GM21447 (cell line): Measurements from ENCODE around the gene ZBTB4.

Experiments
- ATAC-seq: cut with Tn5 transposase; IDR thresholded peaks from one replicate; pipeline ENCODE4 v1.9.1; 2021; ENCODE audit not compliant: unreplicated experiment

ZBTB4 gene, protein sequence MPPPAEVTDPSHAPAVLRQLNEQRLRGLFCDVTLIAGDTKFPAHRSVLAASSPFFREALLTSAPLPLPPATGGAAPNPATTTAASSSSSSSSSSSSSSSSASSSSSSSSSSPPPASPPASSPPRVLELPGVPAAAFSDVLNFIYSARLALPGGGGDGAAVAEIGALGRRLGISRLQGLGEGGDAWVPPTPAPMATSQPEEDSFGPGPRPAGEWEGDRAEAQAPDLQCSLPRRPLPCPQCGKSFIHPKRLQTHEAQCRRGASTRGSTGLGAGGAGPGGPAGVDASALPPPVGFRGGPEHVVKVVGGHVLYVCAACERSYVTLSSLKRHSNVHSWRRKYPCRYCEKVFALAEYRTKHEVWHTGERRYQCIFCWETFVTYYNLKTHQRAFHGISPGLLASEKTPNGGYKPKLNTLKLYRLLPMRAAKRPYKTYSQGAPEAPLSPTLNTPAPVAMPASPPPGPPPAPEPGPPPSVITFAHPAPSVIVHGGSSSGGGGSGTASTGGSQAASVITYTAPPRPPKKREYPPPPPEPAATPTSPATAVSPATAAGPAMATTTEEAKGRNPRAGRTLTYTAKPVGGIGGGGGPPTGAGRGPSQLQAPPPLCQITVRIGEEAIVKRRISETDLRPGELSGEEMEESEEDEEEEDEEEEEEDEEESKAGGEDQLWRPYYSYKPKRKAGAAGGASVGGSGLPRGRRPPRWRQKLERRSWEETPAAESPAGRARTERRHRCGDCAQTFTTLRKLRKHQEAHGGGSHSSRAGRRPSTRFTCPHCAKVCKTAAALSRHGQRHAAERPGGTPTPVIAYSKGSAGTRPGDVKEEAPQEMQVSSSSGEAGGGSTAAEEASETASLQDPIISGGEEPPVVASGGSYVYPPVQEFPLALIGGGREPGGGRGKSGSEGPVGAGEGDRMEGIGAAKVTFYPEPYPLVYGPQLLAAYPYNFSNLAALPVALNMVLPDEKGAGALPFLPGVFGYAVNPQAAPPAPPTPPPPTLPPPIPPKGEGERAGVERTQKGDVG

GRCh38 chr17:7479213-7480088 lies at the start of gene ZBTB4:
Gene ZBTB4 (minus strand): TSS chr17:7479631. CDS start chr17:7466801, 12,830 bp downstream.
- no peak for ATAC-seq

- no peak for ATAC-seq
These were observed 49.4 kb upstream of the ZBTB4 start for GRCh38 chr17:7528842-7529241.

GRCh38 chr17:7523033-7523432 lies 43.6 kb upstream of the ZBTB4 start:
- ATAC-seq = no peak

- no peak for ATAC-seq
These were observed 36.6 kb upstream of the ZBTB4 start for GRCh38 chr17:7515911-7516610.

DNA sequence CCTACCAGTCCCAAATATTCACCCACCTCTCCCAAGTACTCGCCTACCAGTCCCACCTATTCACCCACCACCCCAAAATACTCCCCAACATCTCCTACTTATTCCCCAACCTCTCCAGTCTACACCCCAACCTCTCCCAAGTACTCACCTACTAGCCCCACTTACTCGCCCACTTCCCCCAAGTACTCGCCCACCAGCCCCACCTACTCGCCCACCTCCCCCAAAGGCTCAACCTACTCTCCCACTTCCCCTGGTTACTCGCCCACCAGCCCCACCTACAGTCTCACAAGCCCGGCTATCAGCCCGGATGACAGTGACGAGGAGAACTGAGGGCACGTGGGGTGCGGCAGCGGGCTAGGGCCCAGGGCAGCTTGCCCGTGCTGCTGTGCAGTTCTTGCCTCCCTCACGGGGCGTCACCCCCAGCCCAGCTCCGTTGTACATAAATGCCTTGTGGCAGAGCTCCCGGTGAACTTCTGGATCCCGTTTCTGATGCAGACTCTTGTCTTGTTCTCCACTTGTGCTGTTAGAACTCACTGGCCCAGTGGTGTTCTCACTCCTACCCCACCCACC lies 34.5 kb upstream of the ZBTB4 start:
- ATAC-seq = no peak

GRCh38 chr17:7512824-7513540 lies 33.6 kb upstream of the ZBTB4 start:
- no peak for ATAC-seq

DNA sequence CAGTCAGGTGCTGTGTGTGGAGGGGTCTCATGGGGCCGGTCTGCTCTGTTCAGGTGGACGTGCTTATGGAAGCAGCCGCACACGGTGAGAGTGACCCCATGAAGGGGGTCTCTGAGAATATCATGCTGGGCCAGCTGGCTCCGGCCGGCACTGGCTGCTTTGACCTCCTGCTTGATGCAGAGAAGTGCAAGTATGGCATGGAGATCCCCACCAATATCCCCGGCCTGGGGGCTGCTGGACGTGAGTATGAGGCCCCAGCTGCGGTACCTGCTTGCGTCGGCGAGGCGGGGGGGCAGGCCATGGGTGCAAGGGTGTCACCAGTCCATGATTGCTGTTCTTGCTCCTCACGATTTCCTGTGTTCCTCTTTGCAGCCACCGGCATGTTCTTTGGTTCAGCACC lies 32.7 kb upstream of the ZBTB4 start:
- ATAC-seq = no peak

- ATAC-seq = no peak
These were observed 31.7 kb upstream of the ZBTB4 start for GRCh38 chr17:7511108-7511507.

- no peak for ATAC-seq
These were observed 30.5 kb upstream of the ZBTB4 start for GRCh38 chr17:7509937-7510336.

- ATAC-seq = no peak
These were observed 29.4 kb upstream of the ZBTB4 start for GRCh38 chr17:7508846-7509245.

- no peak for ATAC-seq
These were observed 28.7 kb upstream of the ZBTB4 start for GRCh38 chr17:7508145-7508544.

DNA sequence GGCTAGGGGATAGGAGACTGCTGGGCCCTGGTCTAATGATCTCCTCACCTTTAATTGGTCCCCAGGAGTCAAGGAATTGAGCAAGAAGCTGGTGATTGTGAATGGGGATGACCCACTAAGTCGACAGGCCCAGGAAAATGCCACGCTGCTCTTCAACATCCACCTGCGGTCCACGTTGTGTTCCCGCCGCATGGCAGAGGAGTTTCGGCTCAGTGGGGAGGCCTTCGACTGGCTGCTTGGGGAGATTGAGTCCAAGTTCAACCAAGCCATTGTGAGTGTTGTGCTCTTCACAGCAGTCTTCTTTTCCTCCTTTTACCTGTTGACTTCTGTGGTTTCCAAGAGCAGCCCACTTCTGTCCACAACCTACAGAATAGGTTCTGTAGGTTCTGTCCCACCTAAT lies 24.1 kb upstream of the ZBTB4 start:
- no peak for ATAC-seq

DNA sequence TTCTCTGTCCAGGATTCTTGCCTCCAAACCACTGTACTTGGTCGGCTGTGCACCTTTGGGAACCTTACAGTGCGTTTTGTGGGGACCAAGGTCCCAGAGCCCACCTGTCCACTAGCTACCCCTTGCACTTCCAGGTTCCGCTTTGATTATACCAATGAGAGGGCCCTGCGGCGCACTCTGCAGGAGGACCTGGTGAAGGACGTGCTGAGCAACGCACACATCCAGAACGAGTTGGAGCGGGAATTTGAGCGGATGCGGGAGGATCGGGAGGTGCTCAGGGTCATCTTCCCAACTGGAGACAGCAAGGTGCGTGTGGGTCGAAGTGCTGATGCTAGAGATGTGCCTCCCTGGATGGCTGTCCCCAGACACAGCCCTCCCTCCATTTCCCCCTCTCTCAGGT lies 23.6 kb upstream of the ZBTB4 start:
- no peak for ATAC-seq

GRCh38 chr17:7502171-7502847 lies 22.9 kb upstream of the ZBTB4 start:
- ATAC-seq = no peak

- ATAC-seq = no peak
These were observed 22.3 kb upstream of the ZBTB4 start for GRCh38 chr17:7501729-7502128.

DNA sequence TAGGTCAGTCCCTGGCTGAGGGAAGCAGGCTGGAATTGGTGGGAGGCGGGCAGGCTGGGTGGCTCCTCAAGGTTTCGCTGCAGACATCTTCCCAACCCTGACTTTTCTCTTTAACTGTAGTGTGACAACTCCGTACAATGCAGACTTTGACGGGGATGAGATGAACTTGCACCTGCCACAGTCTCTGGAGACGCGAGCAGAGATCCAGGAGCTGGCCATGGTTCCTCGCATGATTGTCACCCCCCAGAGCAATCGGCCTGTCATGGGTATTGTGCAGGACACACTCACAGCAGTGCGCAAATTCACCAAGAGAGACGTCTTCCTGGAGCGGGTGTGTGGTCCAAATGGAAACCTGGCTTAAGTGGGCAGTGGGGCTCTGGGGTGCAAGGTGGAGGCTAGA lies 19.7 kb upstream of the ZBTB4 start:
- ATAC-seq = no peak

DNA sequence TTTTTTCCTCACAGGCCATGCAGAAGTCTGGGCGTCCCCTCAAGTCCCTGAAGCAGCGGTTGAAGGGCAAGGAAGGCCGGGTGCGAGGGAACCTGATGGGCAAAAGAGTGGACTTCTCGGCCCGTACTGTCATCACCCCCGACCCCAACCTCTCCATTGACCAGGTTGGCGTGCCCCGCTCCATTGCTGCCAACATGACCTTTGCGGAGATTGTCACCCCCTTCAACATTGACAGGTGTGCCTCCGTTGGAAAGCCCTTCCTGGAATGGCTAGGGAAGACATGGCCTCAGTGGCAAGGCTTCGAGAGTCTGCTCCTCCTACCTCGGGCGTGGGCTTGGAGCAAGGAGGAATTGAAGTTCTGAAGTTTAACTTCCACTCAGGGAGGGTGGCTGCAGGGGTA lies 18.2 kb upstream of the ZBTB4 start:
- no peak for ATAC-seq

DNA sequence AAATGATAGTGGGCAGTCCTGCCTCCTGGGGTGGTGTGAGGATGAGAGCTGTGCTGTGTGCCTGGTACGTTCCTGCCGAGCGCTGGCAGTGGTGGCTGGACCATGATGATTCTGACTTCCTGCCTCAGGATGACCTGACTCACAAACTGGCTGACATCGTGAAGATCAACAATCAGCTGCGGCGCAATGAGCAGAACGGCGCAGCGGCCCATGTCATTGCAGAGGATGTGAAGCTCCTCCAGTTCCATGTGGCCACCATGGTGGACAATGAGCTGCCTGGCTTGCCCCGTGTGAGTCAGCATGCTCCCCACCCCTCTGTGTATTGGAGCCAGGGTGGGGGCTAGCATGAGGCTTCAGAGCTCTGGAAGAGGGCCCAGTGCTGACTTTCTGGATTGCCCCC lies 17.8 kb upstream of the ZBTB4 start:
- ATAC-seq = no peak
